GM19455 (cell line): ENCODE results near the gene DCAF15.
"Not testable (repeated sequence)": the region's sequence is repeated elsewhere in the genome, so short reads cannot be mapped to it uniquely, and the experiment has no call there.

Experiments used
- ATAC-seq: cut with Tn5 transposase; IDR thresholded peaks from one replicate; pipeline ENCODE4 v1.9.1; 2021; ENCODE audit not compliant: unreplicated experiment

DCAF15 gene

DNA sequence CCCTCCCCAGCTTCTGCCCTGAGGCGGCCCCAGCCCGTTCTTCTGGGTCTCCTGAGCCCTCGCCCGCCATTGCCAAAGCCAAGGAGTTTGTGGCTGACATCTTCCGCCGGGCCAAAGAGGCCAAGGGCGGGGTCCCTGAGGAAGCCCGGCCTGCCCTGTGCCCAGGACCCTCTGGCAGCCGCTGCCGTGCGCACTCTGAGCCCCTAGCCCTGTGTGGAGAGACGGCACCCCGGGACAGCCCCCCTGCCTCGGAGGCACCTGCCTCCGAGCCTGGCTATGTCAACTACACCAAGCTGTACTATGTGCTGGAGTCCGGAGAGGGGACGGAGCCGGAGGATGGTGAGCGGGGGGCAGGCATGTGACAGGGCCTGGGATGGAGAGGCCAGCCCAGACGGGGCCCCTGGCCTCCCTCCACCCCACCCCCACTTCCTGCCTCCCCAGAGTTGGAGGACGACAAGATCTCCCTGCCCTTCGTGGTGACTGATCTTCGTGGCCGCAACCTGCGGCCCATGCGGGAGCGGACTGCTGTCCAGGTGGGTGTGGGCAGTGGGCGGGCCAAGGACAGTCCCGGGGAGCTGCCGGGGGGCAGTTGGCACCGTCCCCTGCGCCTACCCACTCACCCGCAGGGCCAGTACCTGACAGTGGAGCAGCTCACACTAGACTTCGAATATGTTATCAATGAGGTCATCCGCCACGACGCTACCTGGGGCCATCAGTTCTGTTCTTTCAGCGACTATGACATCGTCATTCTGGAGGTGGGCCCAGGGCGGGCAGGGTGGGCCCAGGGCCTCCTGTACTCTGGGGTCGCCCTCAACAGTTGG lies 7.0 kb downstream of the DCAF15 start:
- ATAC-seq = no peak

DNA sequence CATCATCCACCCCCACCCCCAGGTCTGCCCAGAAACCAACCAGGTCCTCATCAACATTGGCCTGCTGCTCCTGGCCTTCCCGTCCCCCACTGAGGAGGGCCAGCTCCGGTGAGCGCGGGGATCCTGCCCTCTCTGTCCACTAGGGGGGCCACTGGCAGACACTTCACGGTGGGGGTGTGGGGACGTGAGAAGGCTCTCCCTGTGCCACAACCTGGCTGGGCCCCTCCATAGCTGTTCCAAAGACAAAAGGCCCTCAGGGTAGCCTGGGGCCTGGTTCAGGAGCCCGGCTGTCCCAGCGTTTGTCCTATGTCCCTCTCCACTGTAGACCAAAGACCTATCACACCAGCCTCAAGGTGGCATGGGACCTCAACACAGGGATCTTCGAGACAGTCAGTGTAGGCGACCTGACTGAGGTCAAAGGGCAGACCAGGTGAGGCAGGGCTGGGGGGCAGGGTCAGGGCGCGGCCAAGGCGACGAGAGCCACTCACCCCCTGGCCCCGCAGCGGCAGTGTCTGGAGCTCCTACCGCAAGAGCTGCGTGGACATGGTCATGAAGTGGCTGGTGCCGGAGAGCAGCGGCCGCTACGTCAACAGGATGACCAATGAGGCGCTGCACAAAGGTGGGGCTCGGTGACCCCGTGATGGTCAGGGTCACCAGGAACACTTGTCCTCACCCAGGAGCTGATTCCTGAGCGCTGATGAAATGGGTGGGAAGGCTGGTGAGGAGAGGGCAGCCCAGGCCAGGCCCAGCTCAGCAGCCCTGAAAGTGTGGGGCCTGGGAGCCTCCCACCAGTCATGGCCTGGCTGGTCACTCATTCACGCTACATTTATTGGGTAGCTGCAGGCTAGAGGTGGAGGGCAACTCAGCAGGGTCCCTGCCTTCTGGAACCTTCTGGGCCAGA lies 7.9 kb downstream of the DCAF15 start:
- no peak for ATAC-seq

DNA sequence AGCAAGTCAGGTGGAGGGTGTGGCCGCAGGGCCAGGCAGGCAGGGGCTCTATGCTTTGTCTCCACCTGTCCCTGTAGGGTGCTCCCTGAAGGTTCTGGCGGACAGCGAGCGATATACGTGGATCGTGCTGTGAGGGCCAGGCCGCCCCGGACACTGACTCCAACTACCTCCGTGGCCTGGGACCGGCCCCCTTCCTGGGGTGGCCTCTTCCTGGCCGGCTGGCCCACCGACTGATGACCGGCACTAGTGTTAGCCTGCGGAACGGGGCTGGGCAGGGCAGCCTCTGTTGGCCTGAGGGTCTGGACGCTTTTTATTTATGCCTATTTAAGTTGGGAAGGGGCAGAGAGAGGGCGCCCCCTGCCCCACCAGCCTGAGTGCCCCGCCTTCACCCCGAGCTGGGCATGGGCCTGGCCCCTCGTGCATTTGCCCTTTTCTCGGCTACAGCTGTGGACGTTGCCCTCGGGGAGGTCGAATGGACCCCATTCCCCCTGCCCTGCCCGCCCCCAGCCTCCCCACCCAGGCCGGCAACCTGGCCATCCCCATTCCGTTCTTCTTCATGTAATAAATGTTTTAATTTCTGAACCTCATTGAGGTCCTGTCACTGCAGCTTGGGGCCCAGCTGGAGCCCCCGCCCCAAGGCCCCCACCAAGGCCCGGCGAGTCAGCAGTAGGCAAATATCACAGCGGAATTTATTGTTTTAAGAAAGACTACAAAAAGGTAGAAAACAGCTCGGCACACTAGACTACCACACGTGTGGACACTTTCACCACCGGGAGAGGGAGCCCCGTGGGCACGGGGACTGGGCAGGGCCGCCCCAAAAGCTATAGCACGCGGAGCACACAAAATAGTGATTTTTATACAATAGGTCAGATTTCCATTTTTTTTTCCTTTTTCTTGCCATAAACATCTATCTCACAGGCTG lies 8.8 kb downstream of the DCAF15 start:
- ATAC-seq = no peak

DNA sequence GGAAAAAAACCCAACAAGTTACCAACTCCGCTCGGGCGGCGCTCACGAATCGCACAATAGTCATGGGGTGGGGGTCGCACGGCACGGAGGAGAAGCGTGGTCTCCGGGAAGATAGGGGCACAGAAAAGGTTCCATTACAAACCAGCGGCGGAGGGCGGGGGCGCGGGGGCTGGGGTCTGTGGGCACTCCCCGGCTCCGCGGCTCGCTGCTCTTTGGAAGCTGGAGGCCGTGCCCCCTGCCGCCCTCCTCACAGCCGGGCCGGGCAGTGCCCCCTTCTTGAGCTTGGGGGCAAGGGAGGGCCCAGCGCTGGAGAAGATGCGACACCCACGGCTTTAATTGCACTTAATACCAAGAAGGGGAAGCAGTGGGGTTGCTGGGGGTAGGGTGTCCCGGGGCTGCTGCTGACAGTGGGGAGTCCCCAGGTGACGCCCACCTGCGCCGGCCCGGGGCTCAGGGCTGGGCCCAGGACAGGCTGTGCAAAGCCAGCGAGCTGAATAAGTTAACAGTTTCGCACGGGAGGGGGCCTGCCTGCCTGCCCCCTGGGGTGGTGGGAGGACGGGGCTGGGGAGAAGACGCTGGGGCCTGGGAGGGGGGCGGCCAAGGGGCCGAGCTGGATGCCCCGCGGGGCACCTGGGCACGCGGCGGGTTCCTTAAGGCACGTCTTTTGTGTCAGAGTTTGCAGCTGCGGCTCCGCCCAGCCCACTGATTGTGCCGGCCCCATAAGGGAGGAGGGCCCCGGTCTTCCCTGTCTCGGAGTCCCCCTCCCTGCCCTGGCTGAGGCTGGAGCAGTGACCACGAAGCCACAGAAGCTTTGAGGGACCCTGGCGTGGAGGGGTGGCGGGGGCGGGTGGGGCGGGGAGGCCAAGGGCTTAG lies 9.8 kb downstream of the DCAF15 start:
- no peak for ATAC-seq

DNA sequence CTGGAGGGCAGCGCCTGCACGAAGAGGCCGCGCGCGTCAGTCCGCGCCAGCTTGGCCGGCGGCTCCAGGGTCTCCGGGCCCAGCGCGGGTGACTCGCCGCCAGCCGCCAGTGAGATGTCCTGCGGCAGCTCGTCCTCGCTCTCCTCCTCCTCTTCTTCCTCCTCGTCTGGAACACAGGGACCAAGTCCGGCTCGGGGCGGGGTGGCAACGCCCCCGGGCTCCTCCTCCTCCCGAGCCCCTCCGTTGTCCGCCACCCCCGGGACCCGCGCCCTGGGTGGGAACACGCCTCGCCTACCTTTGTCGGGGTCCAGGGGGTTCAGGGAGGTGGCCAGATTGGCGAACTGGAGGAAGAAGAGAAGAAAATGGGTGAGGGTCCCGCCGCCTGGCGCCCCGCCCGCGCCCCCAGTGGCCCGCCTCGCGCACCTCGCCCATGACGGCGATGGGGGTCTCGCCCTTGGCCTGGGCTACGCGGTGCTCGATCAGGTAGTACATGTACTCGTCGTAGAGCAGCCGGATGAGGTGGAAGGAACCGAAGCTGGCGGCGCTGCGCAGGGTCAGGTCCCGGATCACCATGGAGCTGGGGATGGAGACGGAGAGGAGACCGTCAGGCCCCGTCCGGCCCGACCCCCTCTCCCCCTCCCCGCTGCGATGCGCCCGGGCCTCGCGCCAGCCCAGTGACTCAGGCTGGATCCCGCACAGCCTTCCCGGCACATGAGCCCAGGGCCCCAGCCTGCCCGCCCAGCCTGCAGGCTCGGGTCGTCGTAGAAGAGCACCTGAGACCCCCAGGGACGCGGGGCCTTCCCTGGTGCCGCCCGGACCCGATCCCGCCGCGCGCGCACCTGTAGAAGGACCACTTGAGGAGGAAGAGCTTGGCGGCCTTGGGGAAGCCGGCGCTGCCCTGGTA lies 10.6 kb downstream of the DCAF15 start:
- ATAC-seq = no peak

DNA sequence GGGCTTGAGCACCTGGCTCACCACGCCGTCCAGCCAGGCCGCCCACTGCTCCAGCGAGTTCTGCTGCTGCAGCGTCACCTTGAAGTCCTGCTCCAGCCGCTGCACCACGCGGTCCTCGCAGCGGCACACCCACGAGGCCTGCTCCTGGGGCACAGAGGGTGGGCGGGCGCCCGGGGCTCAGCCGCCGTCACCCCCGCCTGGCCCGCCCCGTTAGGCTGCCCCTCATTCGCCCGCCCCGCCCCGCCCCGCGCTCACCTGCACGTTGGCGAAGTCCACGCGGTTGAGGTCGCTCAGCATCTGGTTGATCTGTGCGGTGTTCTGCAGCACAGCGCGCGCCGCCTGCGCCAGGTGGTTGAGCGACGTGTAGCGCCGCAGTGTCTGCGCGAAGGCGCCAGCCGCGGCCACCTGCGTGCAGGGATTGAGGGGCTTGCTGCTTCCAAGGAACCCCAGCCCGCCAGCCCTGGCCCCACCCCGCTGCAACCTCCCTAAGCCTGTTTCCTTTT lies 11.3 kb downstream of the DCAF15 start:
- ATAC-seq = no peak

DNA sequence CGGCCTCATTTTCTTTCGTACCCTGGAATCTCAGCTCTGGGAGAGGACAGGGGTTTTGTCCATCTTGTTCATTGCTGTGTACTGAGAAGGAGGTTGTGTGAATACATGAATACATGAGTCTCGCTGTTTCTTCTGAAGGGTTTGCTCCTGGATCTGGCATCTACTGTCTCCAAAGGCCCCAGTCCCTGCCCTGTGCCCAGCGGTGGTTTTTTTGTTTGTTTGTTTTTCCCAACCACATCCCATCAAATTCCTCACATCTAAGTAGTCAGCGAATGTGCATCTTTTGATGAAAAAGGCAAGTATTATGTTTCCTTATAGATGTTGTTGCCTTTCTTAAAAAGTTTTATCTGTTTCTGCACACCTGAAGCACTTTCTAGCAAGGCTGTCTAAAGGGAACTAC lies 12.5 kb downstream of the DCAF15 start:
- no peak for ATAC-seq

DNA sequence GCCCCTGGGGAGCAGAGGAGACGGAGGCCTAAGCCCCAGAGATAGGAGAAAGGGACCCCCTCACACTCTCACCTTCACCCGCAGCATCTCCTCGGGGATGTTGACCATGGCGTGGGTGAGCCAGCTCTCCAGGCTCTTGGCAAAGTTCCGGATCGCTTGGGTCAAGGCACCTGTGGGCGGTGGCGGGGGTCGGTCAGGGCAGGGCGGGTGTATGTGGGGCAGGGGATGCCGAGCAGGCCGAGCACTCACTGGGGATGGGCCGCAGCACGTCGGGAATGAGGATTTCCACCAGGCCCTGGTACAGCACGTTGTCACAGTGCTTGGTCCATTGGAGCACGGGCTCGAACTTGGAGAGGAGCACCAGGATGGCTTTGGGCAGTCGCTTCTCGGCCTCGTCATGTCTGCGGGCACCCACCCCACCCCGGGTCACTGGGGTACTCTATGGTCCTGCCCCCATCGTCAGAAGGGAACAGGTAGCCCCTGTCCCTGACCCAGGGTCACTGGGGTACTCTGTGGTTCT lies 13.1 kb downstream of the DCAF15 start:
- ATAC-seq = no peak

DNA sequence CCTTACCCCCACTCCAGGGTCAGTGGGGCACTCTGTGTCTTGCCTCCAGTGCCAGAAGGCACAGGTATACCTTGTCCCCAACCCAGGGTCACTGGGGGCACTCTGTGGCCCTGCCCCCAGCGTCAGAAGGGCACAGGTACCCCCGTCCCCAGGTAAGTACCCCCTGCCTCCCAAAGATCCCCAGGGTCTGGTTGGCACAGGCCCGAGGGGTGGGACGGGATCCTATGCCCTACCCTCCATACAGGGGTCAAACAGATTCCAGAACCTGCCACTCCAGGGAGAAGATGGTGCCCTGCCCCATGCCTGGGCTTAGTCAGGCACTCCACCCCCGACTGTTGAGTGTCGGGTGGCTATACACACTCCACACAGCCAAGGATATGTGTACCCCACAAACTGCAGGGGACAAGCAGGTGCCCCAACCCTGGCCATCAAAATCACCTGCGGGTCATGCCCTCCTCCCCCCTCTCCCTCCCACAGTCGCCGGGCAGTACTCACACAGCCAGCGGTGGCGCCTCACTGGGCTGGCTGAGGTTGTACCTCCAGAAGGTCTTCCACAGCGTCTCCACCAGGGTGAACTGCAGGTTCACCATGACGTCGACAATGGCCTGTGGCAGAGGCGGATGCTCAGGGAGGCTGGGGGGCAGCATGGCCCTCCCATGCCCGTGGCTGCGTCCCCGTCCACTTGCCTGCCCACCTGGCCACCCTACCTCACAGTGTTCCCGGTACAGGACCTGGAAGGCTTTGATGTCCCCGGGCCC lies 13.8 kb downstream of the DCAF15 start:
- no peak for ATAC-seq

DNA sequence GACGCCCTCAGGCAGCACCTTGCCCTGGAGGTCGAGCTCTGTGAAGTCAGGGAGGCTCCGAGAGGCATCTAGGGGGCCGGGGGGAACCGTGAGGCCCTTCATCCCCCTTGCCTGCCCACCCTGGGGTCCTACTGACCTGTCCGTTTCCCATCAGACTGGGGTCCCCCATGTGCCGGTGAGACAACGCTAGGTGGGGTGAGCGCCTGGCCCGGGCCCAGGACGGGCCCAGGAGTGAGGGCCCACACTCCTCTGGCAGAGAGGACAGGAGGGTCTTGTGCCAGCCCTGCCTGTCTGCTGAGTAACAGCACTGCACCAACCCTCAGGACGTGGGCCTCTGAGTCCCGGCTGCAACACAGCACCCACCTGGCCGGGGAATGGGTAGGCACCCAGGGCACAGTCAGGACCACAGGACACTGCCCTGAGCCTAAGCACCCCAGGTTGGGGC lies 14.4 kb downstream of the DCAF15 start:
- ATAC-seq = no peak

DNA sequence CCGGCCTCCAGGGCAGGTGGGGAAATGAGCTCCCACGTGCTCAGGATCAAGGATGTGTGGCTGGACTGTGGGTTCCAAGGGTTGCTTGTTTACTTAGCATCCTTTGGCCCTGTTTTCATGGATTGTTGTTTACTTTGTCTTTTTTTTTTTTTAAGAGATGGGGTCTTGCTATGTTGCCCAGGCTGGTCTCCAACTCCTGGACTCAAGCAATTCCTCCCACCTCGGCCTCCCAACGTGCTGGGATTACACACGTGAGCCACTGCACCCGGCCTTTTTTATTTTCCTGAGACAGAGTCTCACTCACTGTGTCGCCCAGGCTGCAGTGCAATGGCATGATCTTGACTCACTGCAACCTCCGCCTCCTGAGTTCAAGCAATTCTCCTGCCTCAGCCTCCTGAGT lies 14.9 kb downstream of the DCAF15 start:
- not testable (repeated sequence) for ATAC-seq

DNA sequence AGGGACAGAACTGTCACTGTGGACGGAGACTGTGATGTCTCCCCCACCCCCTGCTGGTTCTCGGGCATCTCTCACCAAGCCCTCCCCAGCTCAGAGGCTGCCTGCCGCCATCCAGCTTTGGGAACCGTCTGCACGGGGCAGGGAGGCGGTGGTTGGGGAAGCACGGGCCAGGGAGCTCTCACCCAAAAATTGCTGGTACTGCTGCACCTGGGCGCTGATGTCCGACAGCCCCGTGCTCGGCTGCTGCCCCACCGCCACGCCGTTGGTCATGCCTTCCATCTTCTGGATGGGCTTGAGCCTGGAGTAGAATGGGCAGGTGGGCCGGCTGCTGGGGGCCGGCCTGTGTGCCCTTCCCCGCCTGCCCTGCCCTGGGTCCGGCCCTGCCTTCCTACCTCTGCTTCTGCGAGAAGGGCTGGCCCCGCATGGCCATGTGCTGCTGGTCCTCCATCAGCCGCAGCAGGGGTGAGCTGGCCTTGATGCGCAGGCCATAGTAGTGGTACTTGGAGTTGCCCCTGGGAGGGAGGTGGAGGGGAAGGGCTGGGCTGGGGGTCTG lies 16.1 kb downstream of the DCAF15 start:
- no peak for ATAC-seq

DNA sequence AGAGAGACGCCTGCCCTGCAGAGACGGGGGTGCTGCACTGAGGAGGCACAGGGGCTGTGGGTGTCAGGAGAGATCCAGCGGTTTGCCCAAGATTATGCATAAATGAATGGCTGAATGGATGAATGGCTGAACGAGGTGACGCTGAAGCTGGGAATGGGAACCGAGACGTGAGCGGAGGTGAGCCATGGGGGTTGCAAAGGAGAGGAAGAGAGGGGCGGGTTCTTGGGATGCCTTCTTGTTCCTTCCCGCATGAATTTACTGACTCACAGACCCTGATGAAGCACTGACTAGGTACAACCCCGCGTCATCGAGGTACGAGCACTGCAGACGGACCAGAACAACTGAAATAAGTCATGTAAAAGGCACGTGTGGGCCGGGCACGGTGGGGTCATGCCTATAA lies 16.7 kb downstream of the DCAF15 start:
- no peak for ATAC-seq

DNA sequence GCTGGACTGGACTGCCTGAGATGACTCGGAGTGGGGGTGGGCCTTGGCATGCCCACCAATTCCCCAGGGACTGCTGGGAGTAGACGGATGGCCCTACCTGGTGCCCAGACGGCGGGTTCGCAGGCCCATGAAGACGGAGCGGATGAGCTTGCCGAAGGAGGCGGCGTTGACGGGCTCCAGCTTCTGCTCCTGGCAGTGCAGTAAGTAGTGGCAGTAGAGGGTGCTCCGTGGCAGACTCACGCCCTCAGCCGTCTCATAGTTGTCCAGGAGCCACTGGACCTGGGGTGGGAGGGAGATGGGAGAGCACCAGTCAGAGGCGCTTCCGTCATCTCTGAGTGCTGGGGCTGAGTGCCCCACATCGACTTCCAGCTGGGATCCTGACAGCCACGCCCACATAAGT lies 17.6 kb downstream of the DCAF15 start:
- no peak for ATAC-seq

DNA sequence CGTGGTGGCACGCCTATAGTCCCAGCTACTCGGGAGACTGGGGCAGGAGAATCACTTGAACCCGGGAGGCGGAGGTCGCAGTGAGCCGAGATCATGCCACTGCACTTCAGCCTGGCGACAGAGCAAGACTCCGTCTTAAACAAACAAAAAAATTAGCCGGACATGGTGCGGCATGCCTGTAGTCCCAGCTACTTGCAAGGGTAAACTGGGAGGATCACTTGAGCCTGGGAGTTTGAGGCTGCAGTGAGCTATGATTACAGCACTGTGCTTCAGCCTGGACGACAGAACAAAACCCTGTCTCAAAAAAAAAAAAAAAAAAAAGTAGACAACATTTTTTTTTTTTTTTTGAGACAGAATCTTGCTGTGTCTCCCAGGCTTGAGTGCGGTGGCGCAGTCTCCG lies 19.6 kb downstream of the DCAF15 start:
- ATAC-seq = not testable (repeated sequence)

DNA sequence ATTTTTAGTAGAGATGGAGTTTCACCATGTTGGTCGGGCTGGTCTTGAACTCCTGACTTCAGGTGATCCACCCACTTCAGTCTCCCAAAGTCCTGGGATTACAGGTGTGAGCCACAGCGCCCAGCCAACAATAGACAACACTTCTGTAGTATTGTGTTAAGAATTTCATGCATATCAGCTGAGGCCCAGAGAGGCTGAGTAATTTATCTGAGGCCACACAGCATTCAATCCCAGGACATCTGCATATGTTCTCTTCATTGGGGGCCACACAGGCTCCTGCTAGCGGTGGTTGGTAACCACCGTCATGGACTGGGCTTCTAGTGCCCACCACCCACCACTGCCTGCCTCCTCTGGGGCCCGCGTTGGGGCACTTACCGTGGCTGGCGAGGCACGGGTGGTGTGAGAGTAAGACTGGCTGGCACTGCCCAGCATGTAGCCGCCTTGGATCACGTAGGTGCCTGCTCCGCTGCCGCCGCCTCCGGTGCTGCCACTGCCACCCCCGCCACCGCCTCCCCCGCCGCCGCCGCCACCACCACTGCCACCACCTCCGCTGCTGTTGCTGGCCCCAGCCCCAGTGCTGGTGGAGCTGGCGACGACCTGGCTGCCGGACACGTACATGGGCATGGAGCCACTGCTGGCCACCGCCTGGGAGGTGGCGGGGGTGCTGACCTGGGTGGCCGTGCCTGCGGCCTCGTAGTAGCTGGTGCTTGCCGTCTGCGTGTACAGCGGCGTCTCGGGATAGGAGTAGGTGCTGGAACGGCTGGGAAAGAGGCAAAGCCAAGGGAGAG lies 20.3 kb downstream of the DCAF15 start:
- ATAC-seq = no peak

DNA sequence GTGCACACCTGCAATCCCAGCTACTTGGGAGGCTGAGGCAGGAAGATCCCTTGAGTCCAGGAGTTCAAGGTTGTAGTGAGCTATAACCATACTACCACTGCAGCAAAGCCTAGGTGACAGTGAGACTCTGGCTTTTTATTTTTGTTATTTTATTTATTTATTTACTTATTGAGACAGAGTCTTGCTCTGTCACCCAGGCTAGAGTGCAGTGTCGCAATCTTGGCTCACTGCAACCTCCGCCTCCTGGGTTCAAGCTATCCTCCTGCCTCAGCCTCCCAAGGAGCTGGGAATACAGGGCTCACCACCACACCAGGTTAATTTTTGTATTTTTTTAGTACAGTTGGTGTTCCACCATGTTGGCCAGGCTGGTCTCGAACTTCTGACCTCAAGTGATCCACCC lies 21.2 kb downstream of the DCAF15 start:
- not testable (repeated sequence) for ATAC-seq
